Measurements from ENCODE around the gene ATP11C. TPM values are rescaled to one million over a fixed set of nuclear protein-coding genes. Genes with fewer than 3 reads are reported as not detected.
"Not testable (repeated sequence)": the region's sequence is repeated elsewhere in the genome, so short reads cannot be mapped to it uniquely, and the experiment has no call there.

ATP11C gene
- total and polyA plus RNA-seq, 2 of the 4 experiments (the other 2 are of a cell fraction): 19.3 to 40.0 TPM

GRCh38 chrX:139924069-139924695, 8.7 kb downstream of the ATP11C start:
- Histone ChIP-seq H3K14ac (replicated peaks; ENCODE audit: low read depth, low read length) (no peak overlapping the region), H3K4me1 (ENCODE audit: control insufficient read depth, insufficient read depth, low read length) (no peaks in the 10 kb centered on the region; the same call in 1 of the 2 replicates), H3K56ac (ENCODE audit: extremely low read depth, insufficient read depth, low read length) (no peak overlapping the region), H3K4me2 (ENCODE audit: low read depth, low read length) (no peak overlapping the region), H2AK9ac (replicated peaks; ENCODE audit: low read depth, low read length, poor library complexity) (no peak overlapping the region), H3K18ac (ENCODE audit: low read depth, low read length) (no peak overlapping the region), H4K5ac (ENCODE audit: low read depth, low read length) (no peak overlapping the region), H4K8ac (ENCODE audit: low read depth in 2 of 2, low read length in 2 of 2) (no peak overlapping the region), H4K91ac (ENCODE audit: insufficient read depth, low read depth, low read length) (no peak overlapping the region), H2AFZ (replicated peaks; ENCODE audit: low read length, poor library complexity) (no peak overlapping the region), H3K79me1 (ENCODE audit: low read depth in 1 of 2, low read length in 2 of 2) (peaks cover 3 to 14% of the 10 kb centered on the region in 2 experiments; a peak in 2 of 4 replicates), H2BK20ac (ENCODE audit: low read depth, low read length) (no peak overlapping the region), H3K4me3 (ENCODE audit: insufficient read depth, low read depth, low read length) (no peak overlapping the region), H4K20me1 (ENCODE audit: insufficient read depth, low read length) (no peaks in the 10 kb centered on the region; the same call in 1 of the 2 replicates), H3K9me3 (ENCODE audit: control insufficient read depth, insufficient read depth, low read length) (no peaks in the 10 kb centered on the region), H3K23ac (ENCODE audit: low read depth, low read length) (no peak overlapping the region), H2AK5ac (ENCODE audit: low read depth, low read length) (no peak overlapping the region), H3K27ac (ENCODE audit: insufficient read depth, low read length) (no peak overlapping the region), H3K9ac (ENCODE audit: low read depth, low read length) (no peak overlapping the region), H2BK5ac (ENCODE audit: low read depth, low read length, poor library complexity, severe bottlenecking) (no peak overlapping the region), H3K27me3 (ENCODE audit: control insufficient read depth, insufficient read depth, low read length) (no peaks in the 10 kb centered on the region), H2BK120ac (ENCODE audit: low read depth, low read length) (no peak overlapping the region), H3K36me3 (ENCODE audit: control insufficient read depth, insufficient read depth, low read length) (no peaks in the 10 kb centered on the region), H3K9me1 (ENCODE audit: insufficient read depth, low read length) (no peaks in the 10 kb centered on the region), H2BK15ac (ENCODE audit: low read depth, low read length) (no peak overlapping the region), H3K4ac (ENCODE audit: low read depth, low read length) (no peak overlapping the region)
- POLR2A ChIA-PET (ENCODE audit: unreplicated experiment): no interaction called here
- no CpG with 5 or more reads among the region's 5 CpGs for WGBS, 2 experiments (ENCODE audit: extremely low coverage in 2 of 2, insufficient read length in 1 of 2)
- dilution Hi-C loops (cut with HindIII; ENCODE audit: low sequenced_read_pairs, unreplicated experiment) (no loop called here), intact Hi-C loops (cut with micrococcal nuclease) (no loop called here), in situ Hi-C loops (cut with MboI; ENCODE audit: low sequenced_read_pairs) (no loop called here)
- no peak for ATAC-seq (ENCODE audit: low read depth)
- CTCF ChIA-PET: no interaction called here
- BruUV-seq (replicated peaks): no TSS peak
- DNase-seq: no peak
- TF ChIP-seq CEBPB (IDR thresholded peaks at IDR 0.05; ENCODE audit: low read depth, low read length) (peak; percentile 33; the same call in 1 of the 2 replicates), BHLHE40 (IDR thresholded peaks at IDR 0.05; ENCODE audit: low read depth, low read length) (no peak)

- H3K36me3 ChIP-seq (ENCODE audit: control insufficient read depth, insufficient read depth, low read length); dilution Hi-C loops (cut with HindIII; ENCODE audit: low sequenced_read_pairs, unreplicated experiment); H3K4me2 ChIP-seq (ENCODE audit: low read depth, low read length); POLR2A ChIA-PET (ENCODE audit: unreplicated experiment); ATAC-seq (ENCODE audit: low read depth); H3K4ac ChIP-seq (ENCODE audit: low read depth, low read length); intact Hi-C loops (cut with micrococcal nuclease); H3K4me3 ChIP-seq (ENCODE audit: insufficient read depth, low read depth, low read length); H4K20me1 ChIP-seq (ENCODE audit: insufficient read depth, low read length); H2AFZ ChIP-seq (replicated peaks; ENCODE audit: low read length, poor library complexity); BruUV-seq (replicated peaks); H2BK20ac ChIP-seq (ENCODE audit: low read depth, low read length); H4K91ac ChIP-seq (ENCODE audit: insufficient read depth, low read depth, low read length); H2BK120ac ChIP-seq (ENCODE audit: low read depth, low read length); H4K5ac ChIP-seq (ENCODE audit: low read depth, low read length); H3K27ac ChIP-seq (ENCODE audit: insufficient read depth, low read length); H3K9me3 ChIP-seq (ENCODE audit: control insufficient read depth, insufficient read depth, low read length); H2BK5ac ChIP-seq (ENCODE audit: low read depth, low read length, poor library complexity, severe bottlenecking); CTCF ChIA-PET; H3K27me3 ChIP-seq (ENCODE audit: control insufficient read depth, insufficient read depth, low read length); H4K8ac ChIP-seq (ENCODE audit: low read depth in 2 of 2, low read length in 2 of 2); H3K18ac ChIP-seq (ENCODE audit: low read depth, low read length); H3K14ac ChIP-seq (replicated peaks; ENCODE audit: low read depth, low read length); H2AK5ac ChIP-seq (ENCODE audit: low read depth, low read length); DNase-seq; in situ Hi-C loops (cut with MboI; ENCODE audit: low sequenced_read_pairs); H2AK9ac ChIP-seq (replicated peaks; ENCODE audit: low read depth, low read length, poor library complexity); H3K4me1 ChIP-seq (ENCODE audit: control insufficient read depth, insufficient read depth, low read length); H3K9me1 ChIP-seq (ENCODE audit: insufficient read depth, low read length); H3K56ac ChIP-seq (ENCODE audit: extremely low read depth, insufficient read depth, low read length); H2BK15ac ChIP-seq (ENCODE audit: low read depth, low read length); H3K9ac ChIP-seq (ENCODE audit: low read depth, low read length); H3K23ac ChIP-seq (ENCODE audit: low read depth, low read length): not testable (repeated sequence)
- WGBS, 2 experiments (ENCODE audit: extremely low coverage in 2 of 2, insufficient read length in 1 of 2): no CpG with 5 or more reads among the region's 6 CpGs
- H3K79me1 ChIP-seq (ENCODE audit: low read depth in 1 of 2, low read length in 2 of 2): peaks cover 3 to 12% of the 10 kb centered on the region in 2 experiments; a peak in 2 of 4 replicates
These were observed 11.7 kb downstream of the ATP11C start for GRCh38 chrX:139921142-139921541.
